ENCODE results near the gene ZNF334.

The ZNF334 gene

GRCh38 chr20:46488451-46488850, 24.9 kb downstream of the ZNF334 start:
- H3K9me3 Mint-ChIP-seq = no peaks in the 10 kb centered on the region
- no peaks in the 10 kb centered on the region for H3K4me1 Mint-ChIP-seq (ENCODE audit: low read depth)
- no peak overlapping the region for H3K4me3 Mint-ChIP-seq
- intact Hi-C loops (cut with micrococcal nuclease) = no loop called here
- H3K27ac Mint-ChIP-seq = no peak overlapping the region
- H3K27me3 Mint-ChIP-seq = peaks cover 19% of the 10 kb centered on the region
- no peaks in the 10 kb centered on the region for H3K36me3 Mint-ChIP-seq (ENCODE audit: low read depth)

GRCh38 chr20:46487628-46488027, 25.7 kb downstream of the ZNF334 start:
- Mint-ChIP-seq H3K27me3 (peaks cover 18% of the 10 kb centered on the region), H3K27ac (no peak overlapping the region), H3K9me3 (no peaks in the 10 kb centered on the region), H3K4me3 (no peak overlapping the region), H3K36me3 (ENCODE audit: low read depth) (no peaks in the 10 kb centered on the region), H3K4me1 (ENCODE audit: low read depth) (no peaks in the 10 kb centered on the region)
- intact Hi-C loops (cut with micrococcal nuclease) = no loop called here

- Mint-ChIP-seq H3K27ac (no peak overlapping the region), H3K4me1 (ENCODE audit: low read depth) (no peaks in the 10 kb centered on the region), H3K27me3 (peaks cover 19% of the 10 kb centered on the region), H3K36me3 (ENCODE audit: low read depth) (no peaks in the 10 kb centered on the region), H3K4me3 (no peak overlapping the region), H3K9me3 (no peaks in the 10 kb centered on the region)
- intact Hi-C loops (cut with micrococcal nuclease) = no loop called here
Measured at GRCh38 chr20:46485431-46485830, 27.9 kb downstream of the ZNF334 start.

- Mint-ChIP-seq H3K9me3 (no peaks in the 10 kb centered on the region), H3K27me3 (peaks cover 19% of the 10 kb centered on the region), H3K36me3 (ENCODE audit: low read depth) (no peaks in the 10 kb centered on the region), H3K4me3 (no peak overlapping the region), H3K27ac (no peak overlapping the region), H3K4me1 (ENCODE audit: low read depth) (no peaks in the 10 kb centered on the region)
- intact Hi-C loops (cut with micrococcal nuclease) = no loop called here
Measured at GRCh38 chr20:46484954-46485353, 28.4 kb downstream of the ZNF334 start.

DNA sequence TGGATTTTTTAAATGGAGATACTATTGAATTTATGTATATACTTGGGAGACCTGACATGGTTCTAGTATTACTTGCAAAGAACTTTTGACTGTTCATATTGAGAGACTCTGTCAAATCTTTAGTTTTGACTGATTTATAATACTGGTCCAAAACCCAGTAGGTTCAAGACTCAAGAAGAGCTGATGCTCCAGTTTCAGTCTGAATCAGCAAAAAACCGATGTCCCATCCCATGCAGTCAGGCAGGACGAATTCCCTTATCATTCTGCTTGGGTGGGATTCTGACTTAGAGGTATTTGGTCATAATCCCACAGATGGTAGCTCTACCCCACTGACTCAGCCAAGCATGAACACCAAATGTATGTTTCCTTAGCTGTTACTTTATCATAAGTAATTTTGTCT, 29.5 kb downstream of the ZNF334 start:
- H3K27ac Mint-ChIP-seq = no peak overlapping the region
- intact Hi-C loops (cut with micrococcal nuclease) = no loop called here
- no peak overlapping the region for H3K4me3 Mint-ChIP-seq
- no peaks in the 10 kb centered on the region for H3K4me1 Mint-ChIP-seq (ENCODE audit: low read depth)
- H3K36me3 Mint-ChIP-seq (ENCODE audit: low read depth) = no peaks in the 10 kb centered on the region
- H3K27me3 Mint-ChIP-seq = peaks cover 19% of the 10 kb centered on the region
- no peaks in the 10 kb centered on the region for H3K9me3 Mint-ChIP-seq

DNA sequence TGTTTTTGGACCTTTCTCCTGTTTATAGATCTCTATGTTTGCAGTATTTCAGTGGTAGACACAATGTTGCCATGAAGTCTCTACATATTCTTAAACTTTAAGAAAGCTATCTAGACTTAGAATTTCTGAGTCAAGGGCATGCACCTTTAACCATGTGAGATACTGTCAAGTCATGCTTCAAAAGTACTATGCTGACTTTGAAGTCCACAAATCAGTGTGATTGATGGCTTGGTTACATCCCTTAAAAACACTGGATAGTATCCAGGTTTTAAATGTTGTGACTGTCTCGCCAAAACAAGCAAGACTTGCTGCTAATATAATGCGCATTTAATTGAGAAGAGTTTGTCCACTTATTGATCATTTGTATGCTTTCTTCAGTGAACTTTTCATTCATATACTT, 30.5 kb downstream of the ZNF334 start:
- no peaks in the 10 kb centered on the region for H3K4me1 Mint-ChIP-seq (ENCODE audit: low read depth)
- no peaks in the 10 kb centered on the region for H3K36me3 Mint-ChIP-seq (ENCODE audit: low read depth)
- peaks cover 16% of the 10 kb centered on the region for H3K27me3 Mint-ChIP-seq
- H3K9me3 Mint-ChIP-seq = no peaks in the 10 kb centered on the region
- intact Hi-C loops (cut with micrococcal nuclease) = no loop called here
- no peak overlapping the region for H3K27ac Mint-ChIP-seq
- H3K4me3 Mint-ChIP-seq = no peak overlapping the region

DNA sequence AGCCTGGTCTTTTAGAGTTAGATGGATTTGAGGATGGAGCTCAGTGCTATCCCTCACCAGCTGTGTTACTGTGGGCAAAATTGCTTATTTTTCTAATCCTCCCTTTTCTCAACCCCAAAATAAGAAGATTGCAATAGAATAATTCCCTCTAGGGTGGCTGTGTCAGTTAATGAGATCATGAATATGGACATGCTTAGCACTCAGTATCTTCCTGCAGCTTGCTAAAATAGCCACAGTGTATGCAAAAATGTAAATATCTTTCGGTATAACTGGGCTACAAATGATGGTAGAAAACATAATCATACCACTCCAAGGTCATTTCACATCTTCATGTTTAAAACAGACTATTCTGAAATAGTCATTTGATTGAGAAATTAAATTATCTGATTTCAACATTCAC, 35.7 kb downstream of the ZNF334 start:
- intact Hi-C loops (cut with micrococcal nuclease) = no loop called here
- Mint-ChIP-seq H3K9me3 (no peaks in the 10 kb centered on the region), H3K36me3 (ENCODE audit: low read depth) (no peaks in the 10 kb centered on the region), H3K4me1 (ENCODE audit: low read depth) (no peaks in the 10 kb centered on the region), H3K27ac (no peak overlapping the region), H3K27me3 (peaks cover 6% of the 10 kb centered on the region), H3K4me3 (no peak overlapping the region)

DNA sequence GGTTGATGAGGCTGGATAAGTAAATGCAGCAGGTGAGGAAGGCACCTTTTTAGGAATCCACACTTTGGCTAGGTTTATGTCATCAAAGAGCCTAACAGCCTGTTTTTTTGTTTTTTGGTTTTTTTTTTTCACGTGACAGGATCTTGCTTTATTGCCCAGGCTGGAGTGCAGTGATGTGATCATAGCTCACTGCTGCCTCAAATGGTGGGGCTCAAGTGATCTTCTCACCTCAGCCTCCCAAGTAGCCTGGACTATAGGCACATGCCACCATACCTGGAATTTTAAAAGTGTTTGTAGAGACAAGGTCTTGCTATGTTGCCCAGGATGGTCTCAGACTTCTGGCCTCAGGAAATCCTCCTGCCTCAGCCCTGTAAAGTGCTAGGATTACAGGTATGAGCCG, 36.1 kb downstream of the ZNF334 start:
- Mint-ChIP-seq H3K27me3 (peaks cover 8% of the 10 kb centered on the region), H3K9me3 (no peaks in the 10 kb centered on the region)

GRCh38 chr20:46468508-46468907, 44.9 kb downstream of the ZNF334 start:
- Mint-ChIP-seq H3K4me3 (no peak overlapping the region), H3K27me3 (peaks cover 6% of the 10 kb centered on the region), H3K27ac (no peak overlapping the region), H3K4me1 (ENCODE audit: low read depth) (no peaks in the 10 kb centered on the region), H3K9me3 (no peaks in the 10 kb centered on the region), H3K36me3 (ENCODE audit: low read depth) (no peaks in the 10 kb centered on the region)
- intact Hi-C loops (cut with micrococcal nuclease) = no loop called here

More for the DNA sequence above, 36.1 kb downstream of the ZNF334 start:
- no peaks in the 10 kb centered on the region for H3K36me3 Mint-ChIP-seq (ENCODE audit: low read depth)
- intact Hi-C loops (cut with micrococcal nuclease) = no loop called here
- no peak overlapping the region for H3K27ac Mint-ChIP-seq
- no peaks in the 10 kb centered on the region for H3K4me1 Mint-ChIP-seq (ENCODE audit: low read depth)
- H3K4me3 Mint-ChIP-seq = no peak overlapping the region

GRCh38 chr20:46464451-46464850, 48.9 kb downstream of the ZNF334 start:
- intact Hi-C loops (cut with micrococcal nuclease) = no loop called here
- Mint-ChIP-seq H3K4me3 (no peak overlapping the region), H3K27ac (no peak overlapping the region), H3K9me3 (no peaks in the 10 kb centered on the region), H3K36me3 (ENCODE audit: low read depth) (no peaks in the 10 kb centered on the region), H3K27me3 (peaks cover 9% of the 10 kb centered on the region), H3K4me1 (ENCODE audit: low read depth) (no peaks in the 10 kb centered on the region)

DNA sequence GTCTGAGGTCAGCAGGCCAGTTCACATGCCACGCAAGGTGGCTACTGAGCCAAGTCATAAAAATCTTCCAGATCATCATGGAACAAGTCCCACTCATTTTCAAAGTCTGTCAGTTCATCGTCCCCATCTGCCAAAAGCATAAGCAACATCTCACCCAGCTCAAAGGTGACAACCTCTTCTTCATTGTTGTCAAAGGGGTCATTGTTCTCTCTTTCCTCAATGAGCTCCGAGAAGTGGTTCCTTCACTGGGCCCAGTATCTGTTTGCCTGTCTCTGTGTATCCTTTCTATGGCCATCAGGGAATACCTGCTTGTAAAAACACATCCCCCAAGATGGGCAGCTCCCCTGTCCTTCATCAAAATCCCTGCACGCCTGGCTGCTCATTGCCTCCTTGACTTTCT, 49.5 kb downstream of the ZNF334 start:
- Mint-ChIP-seq H3K36me3 (ENCODE audit: low read depth) (no peaks in the 10 kb centered on the region), H3K27ac (no peak overlapping the region), H3K4me1 (ENCODE audit: low read depth) (peaks cover 5% of the 10 kb centered on the region), H3K9me3 (no peaks in the 10 kb centered on the region), H3K27me3 (peaks cover 15% of the 10 kb centered on the region), H3K4me3 (no peak overlapping the region)
- intact Hi-C loops (cut with micrococcal nuclease) = no loop called here

GRCh38 chr20:46461808-46462207, 51.6 kb downstream of the ZNF334 start:
- Mint-ChIP-seq H3K27ac (no peak overlapping the region), H3K9me3 (peaks cover 11% of the 10 kb centered on the region), H3K36me3 (ENCODE audit: low read depth) (no peaks in the 10 kb centered on the region), H3K4me3 (no peak overlapping the region), H3K27me3 (peaks cover 30% of the 10 kb centered on the region), H3K4me1 (ENCODE audit: low read depth) (peaks cover 6% of the 10 kb centered on the region)
- intact Hi-C loops (cut with micrococcal nuclease) = no loop called here

GRCh38 chr20:46458866-46459750, 54.3 kb downstream of the ZNF334 start:
- intact Hi-C loops (cut with micrococcal nuclease) = no loop called here
- Mint-ChIP-seq H3K9me3 (peaks cover 25% of the 10 kb centered on the region), H3K27ac (no peak overlapping the region), H3K4me3 (no peak overlapping the region), H3K36me3 (ENCODE audit: low read depth) (no peaks in the 10 kb centered on the region), H3K4me1 (ENCODE audit: low read depth) (peaks cover 6% of the 10 kb centered on the region), H3K27me3 (peaks cover 28% of the 10 kb centered on the region)

GRCh38 chr20:46456255-46457028, 56.9 kb downstream of the ZNF334 start:
- Mint-ChIP-seq H3K9me3 (peaks cover 25% of the 10 kb centered on the region), H3K4me3 (no peak overlapping the region), H3K4me1 (ENCODE audit: low read depth) (peaks cover 6% of the 10 kb centered on the region), H3K27ac (no peak overlapping the region), H3K27me3 (peaks cover 27% of the 10 kb centered on the region), H3K36me3 (ENCODE audit: low read depth) (no peaks in the 10 kb centered on the region)
- intact Hi-C loops (cut with micrococcal nuclease) = no loop called here
